CD4-positive, alpha-beta T cell treated with Interleukin-4 for 1 hour (primary cell): ENCODE results near the gene FZD7.

Experiments used
- DNase-seq, 2 donors: peaks; one replicate each; pipeline ENCODE4 v3.0.0-alpha.2; 2020 to 2022

The FZD7 gene

DNA sequence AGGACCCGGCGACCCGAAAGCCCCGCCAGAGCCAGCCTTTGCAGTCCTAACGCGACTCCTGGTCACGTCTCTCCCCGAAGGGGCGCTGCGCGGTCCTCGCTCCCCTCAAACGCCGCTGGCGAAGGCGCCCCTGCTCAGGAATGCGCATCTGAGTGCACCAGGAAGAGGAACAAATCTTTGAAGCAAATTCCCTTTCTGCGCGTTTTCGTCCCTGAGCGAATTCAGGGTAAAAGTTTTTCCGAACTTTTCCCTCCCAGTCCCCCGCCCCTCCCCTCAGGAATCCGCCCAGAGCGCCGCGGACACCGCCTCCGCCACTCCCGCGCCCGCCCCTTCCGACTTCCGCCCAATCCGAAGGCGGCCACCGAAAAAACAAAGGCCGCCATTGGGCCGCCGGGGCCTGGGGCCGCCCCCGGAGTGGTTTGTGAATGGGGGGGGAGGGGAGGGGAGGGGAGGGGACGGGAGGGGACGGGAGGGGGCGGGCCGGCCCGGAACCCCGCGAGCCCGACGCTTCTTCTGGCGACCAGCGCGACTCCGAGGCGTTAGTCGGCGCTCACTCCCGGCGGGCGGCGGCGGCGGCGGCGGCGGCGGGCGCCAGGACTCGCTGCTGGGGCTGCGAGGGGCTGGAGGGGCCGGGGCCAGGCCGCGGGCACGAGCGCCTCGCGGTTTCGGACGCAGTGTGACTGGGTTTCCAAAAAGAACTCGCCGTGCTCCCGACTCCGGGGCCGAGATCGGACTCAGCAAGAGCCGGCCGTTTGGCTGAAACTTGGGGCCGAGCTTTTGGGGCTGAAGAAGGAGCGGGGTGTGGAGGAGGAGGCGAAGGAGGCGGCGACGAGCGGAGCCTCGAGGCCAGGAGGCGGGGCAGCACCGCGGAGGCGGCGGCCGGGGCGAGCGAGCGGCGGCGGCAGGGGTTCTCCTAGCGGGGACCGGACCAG lies at the start of gene FZD7:
TSS of gene FZD7 (plus strand) at position 539 of the 932 bp plus-strand sequence. CDS start 793 bp downstream, outside the sequence.
- peak; percentile 85 to 88 for DNase-seq

DNA sequence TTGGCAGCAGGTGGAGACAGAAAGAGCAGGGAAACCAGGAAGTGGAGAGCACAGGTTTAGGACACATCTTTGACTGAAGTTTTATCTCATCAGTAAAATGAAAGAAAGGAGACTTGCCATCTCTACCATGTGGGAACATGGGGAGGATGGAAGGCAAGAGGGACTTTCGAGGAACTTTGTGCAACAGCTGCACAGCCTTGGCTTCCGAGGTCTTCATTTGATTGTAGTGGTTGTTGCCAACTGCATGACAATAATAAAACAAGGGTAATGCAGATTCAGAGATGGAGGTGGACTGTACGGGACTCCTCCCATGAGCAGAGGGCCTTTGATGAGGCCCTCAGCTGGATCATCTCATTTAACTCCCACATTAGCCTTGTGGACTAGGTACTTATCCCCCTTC lies 49.3 kb upstream of the FZD7 start:
- no peak for DNase-seq

DNA sequence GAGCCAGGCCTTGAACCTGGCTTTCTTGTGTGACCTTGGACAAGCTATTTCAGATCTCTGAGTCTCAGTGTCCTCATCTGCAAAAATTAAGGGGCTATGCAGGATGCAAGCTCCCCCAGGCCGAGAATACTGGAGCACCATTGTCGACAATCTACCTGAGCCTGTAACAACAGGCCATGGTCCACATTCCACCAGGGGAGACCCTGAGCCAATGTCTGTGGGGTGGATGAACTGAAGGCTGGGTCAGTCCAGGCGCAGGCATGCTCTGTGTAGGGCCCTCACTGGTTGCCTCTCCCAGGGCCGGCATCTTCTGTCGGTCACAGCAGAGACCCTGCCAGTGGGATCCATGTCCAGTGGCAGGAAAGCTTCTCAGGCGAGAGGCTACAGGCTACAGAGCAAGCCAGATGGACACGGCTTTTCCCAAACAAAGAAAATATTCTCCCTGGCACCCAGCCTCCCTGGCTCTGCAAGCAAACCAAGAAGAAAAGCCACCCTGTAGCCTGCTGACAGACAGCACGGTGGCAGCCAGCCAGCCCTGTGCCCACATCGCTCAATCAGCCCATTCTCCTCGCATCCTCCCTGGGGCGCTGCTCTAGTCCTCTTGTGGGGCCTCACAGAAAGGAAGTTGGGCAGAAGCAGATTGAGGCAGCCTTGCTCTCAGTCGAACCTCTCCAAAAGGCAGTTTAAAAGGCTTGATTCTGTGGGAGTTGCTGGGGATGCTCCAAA lies 48.7 kb upstream of the FZD7 start:
- no peak for DNase-seq

DNA sequence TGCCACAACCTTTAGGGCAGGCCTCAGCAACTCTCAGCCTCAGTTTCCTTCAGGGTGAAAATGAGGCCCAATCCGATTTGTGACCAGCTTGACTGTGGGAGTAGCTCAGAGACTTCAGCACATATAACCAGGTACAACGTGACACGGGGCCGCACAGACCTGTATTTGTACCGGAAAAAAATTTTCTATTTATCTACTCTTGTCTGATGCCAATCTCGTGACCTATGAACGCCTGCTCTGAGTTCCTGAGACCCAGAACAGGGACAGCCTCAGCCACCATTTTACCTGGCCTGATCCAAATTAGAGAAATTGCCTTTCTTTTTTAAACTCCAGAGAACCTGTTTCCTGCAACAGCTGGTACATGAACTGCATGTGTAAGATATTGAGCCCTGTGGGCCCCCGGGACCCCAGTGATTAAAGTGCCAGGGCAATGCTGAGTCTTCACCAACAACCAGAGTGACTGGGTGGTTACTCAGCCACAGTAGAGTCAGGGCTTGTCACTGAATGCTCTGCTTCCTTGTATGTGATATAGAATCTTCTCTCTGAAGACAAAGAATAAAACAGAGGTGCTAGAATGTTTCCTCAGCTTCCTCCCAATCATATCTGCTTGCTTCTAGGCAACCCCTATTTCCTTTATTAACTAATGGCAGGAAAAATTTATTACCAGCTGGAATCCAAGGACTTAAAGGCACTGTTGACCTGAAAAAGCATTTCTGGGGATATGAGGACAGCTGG lies 47.8 kb upstream of the FZD7 start:
- no peak for DNase-seq

DNA sequence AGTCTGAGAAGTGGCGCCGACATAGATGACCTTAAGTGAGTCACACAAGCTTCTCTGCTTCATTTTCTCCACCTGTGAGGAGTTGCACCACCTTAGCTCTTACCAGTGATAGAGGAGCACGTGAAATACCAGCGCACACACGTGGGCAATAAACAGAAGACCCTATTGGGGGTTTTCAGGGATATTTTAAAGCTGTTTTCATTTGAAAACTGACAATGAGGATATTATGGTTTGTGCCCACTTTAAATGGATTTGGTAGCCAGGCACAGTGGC lies 47.3 kb upstream of the FZD7 start:
- no peak for DNase-seq

DNA sequence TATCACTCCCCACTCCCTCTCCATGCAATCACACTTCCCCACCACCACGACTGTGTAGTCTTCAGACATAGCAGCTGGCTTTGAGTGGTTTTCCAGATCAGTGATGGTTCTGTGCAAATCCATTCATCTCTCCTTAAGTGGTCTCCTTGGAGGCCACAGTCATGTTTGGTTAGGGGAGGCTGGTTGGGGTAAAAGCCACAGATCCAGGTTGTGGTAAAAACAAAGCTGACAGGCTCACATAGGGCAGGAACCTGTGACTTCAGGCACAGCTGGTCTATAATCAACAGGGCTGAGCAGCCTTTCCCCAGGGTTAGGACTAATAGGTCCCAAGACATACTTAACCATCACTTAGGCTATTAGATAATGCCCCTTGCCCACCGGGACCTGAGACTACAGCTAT lies 46.2 kb upstream of the FZD7 start:
- DNase-seq, result no peak

DNA sequence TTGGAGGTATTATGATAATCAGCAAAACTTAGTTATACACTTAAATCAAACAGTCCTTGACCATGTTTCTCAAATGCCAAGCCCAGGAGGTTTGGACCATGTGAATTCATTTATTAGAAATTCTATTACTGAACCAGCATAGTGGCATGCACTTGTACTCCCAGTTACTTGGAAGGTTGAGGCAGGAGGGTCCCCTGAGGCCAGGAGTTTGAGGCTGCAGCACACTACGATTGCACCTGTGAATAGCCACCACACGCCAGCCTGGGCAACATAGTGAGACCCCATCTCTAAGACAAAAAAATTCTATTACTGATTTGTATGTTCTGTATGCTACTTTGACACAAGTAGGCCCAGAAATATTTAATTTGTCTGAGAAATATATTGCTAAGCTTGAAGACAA lies 43.6 kb upstream of the FZD7 start:
- no peak for DNase-seq

DNA sequence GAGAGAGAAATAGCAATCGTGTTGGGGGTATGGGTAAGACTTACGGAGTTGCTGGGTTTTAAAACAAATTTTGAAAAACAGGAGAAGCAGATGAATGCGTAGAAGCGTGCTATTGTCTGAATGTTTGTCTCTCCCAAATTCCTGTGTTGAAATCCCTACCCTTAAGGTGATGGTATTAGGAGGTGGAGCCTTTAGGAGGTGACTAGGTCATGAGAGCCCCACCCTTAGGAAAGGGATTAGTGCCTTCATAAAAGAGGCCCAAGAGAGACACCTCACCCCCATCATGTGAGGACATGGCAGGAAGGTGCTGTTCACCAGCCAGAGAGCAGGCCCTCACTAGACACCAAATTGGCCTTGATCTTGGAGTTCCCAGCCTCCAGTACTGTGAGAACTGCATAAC lies 40.7 kb upstream of the FZD7 start:
- DNase-seq, result no peak

DNA sequence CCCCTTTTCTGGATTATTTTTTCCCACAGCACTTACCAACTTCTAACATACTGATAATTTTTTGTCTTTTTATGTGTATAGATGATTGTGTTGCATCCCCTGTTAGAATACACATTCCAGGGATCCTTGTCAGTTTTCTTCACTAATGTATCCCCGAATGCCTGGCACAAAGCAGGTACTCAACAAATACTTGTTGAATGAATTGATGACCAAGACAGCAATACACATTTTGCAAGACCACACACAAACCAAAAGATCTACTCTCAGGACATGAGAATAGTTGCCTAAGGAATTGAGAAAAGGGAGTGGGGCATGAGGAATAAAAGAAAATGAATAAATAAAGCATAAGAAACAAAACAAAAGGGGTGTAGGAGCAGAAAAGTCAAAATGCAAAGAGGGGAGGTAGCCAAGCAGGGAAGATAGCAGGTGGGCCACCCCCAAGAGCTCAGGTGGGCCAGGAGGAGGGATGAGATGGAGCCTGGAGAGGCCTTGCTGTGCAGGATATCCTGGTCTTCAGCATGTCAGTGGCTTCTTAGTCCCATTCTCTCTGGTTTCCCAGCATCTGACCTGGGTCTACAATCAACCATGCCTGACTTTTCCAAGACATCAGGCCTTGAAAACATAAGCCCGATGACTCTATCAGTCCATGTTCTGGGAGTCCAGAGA lies 38.5 kb upstream of the FZD7 start:
- no peak for DNase-seq

DNA sequence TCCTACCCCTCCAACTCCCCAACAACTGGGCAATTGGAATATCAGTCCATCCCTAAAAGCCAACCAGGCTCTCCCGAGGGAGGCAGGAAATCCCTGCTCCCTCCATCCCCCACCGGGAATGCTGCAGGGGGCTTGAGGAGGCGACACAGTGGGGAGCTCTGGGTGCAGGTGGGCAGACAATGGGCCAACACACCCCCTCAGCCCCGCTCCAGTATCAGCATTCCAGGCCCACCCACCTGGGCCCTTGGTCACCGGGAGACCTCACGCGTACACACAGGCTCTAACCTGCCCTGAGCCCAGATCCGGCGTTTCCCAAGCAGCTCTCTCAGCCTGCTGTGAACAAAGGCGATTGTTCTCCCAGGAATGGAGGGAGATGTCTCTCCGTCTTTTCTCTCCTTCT lies 37.6 kb upstream of the FZD7 start:
- no peak for DNase-seq

DNA sequence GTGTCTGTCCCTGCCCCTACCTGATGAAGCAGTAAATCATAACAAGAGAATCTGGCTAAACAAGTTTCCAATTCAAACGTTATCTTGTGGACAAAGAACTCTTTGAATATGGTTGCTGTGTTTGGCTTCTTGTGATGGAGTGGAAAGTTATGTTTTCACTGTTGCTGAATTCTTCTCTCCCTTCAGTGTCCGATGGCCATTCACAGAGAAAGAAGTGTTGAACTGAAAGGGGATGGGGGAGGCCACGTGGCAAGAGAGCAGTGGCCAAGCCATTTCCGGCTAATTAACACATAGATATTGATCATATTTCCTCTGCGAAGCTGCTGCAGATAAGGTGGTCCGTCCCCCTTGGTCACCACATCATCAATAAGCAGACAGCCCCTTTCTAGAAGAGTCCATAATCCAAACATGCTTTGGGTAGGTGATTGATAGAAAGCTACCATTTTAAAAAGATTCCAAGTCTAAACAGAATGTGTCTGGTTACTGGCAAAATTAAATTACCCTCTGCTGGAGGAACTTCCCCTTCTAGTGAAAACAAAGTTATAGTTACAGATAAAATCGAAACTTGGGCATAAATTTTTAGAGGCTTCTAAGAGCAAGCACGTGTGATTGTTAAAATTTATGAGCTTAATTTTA lies 36.9 kb upstream of the FZD7 start:
- no peak for DNase-seq

DNA sequence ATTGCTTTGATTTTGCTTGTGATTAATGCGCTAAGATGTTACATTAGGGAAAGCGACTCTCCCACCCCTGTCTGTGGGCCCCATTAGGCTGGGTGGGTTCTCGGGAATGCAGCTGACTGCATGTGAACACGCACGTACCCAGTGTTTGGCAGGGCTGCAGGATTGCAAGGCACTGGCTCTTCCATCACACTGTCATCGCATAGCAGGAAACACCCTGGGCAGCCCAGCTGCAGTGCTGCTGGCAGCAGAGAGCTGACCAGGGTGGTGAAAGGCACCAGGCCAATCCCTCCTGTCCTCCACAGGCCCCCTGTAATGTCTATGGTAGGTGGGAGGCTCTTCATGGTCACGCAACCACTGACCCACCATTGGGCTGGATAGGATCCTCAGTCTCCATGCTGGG lies 34.4 kb upstream of the FZD7 start:
- DNase-seq, result no peak

DNA sequence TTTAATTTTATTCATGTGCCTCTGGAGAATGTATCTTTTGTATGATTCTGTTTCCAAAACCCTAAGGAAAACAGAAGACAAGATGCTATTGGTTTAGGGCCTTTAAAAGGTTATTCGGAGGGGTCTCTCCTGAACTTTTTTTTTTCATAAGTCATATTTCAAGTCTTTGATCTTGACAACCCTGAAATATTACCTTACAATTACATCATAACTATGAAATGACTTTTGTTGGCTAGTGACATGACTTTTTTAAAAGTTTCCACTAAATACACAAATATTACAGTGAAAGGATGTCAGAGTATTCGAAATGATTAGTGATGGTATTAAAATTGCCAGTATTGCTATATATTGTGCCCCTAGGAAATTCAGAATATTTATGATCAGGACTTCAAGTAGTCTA lies 31.8 kb upstream of the FZD7 start:
- DNase-seq, result no peak

DNA sequence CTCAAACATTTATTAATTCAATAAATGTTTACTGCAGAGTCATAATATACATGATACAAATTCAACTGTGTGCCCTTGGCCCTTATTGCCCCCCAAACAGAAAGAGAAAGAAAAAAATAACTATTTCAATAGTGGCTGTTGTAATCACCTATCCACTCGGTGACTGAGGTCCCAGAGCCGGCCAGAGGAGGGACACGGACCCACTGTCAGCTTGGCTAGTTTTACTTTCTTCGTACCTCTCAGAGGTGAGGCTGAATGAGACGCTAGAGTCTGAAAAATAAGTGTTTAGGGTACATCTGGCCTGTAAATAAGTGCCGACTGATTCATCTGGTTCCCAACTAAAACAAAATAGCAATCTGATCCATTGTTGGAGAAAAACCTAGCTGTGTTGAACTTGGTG lies 31.3 kb upstream of the FZD7 start:
- DNase-seq, result no peak

DNA sequence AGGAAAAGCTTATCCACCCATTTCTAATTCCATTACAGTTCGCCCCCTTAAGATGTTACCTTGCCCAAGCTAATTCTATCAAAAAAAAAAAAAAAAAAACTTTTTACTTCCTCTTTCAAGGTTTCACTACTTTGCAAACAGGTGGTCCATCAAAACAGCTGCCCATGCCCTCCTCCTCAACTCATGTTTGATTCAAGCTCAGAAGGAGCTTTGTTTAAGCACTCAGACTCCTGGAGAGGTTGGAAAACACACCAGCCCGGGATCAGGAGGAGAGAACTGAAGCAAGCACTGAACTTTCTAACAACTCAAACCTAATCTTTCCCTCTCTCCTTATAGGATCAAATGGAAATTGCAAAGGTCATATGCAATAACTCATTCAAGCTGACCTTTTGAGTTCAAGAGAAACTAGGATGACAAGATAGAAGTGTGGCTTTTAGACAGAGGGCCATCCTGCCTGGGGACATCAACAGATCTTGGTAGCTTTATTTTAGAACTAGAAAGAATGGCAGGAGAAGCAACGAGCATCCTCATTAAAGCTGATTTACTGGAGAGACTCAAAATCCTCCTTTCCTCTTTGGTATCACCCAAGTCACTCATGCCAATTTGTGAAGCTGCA lies 28.3 kb upstream of the FZD7 start:
- DNase-seq, result no peak

DNA sequence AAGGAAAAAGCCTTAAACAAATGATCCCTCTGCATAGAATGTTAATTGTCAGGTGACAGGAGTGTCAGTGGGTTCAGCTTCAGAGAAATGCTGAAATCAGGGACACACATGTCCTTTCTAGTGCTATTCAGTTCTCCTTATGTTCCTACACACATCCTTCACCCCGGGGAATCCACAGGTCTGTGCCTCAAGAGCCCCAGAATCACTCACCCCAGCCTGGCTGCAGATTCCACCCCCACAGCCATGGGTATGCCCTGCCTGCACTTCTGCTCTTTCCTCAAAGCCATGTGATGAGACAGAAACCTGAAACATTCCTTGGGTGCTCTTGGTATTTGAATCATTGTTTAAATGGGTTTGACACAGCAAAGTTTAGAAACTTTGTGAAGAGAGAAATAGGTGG lies 27.4 kb upstream of the FZD7 start:
- no peak for DNase-seq

DNA sequence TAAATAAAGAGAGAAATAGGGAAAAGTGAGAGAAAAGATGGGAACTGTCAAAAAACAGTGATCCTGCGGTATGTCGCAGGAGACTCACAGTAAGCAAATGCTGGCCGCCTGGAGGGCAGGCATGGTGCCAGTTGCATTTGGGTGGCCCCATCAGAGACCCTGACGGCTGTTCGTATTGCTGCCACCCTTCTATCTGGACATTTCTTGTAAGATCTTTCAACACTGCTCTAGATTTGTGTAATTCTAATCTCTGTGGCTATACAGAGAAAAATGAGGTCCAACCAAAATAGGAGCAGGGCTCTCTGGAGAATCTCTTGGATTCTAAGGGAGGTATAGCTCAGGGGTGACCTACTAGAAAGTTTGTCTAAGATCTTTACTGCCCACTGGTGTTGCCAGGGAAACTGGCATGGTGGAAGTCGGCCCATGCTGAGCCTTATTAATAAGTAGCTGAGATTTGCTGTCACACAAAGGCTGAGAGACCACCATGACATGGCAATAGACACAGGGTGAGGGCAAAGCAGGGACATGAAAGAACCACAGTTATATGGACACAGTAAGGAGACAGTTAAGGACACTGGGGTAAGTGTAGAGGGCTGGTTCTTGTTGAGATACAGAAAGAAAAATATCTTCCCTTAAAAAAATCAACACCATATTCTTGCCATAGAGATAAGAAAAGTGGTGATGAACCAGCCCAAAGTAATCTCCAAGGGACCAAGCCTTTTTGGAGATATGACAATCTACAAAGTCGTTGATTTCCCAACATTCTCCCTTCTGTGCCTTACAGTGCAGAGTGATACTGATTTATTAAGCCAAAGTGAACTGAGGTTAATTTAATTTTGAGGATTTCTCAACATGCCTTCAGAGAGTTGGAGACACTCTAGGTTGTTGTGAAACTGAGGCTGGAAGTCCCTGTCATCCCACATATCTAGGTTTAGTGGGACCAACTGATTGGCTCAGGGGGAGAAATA lies 26.4 kb upstream of the FZD7 start:
- no peak for DNase-seq

DNA sequence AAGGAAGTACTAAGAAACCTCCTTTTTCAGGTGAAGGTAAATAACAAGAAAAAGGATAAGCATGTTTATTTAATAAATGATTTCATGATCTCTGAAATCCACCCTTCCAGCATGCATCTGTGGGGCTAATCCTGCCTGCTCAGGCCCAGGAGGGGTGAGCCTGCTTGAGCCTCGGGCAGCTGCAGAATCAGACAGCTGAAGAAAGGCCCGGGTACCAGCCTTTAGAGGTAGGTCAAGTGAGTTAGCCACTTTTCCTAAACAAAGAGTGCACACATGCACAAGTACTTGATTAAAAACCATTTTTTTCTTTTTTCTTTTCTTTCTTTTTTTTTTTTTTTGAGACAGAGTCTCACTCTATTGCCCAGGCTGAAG lies 25.7 kb upstream of the FZD7 start:
- DNase-seq, result no peak

DNA sequence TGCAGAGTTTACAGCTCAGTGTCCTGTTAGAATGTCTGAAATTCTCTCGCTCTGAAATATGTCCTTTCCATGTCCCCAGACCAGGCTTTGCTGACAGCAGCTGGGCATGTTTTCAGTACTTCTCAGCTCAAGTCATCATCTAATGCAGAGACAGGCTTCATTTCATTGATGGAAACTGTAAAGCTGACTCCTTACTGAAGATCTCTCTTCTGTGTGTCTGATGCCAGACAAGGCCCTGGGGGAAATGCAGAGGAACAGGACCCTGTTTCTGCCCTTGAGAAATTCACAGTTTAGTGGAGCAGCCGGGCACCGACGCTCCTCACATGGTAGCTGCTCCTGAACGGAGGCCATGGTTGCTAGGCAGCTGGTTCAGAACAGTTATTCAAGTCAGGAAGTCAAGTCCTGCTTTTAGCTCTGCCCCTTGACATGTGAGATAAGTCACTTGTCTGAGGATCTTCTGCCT lies 24.6 kb upstream of the FZD7 start:
- DNase-seq, result no peak

DNA sequence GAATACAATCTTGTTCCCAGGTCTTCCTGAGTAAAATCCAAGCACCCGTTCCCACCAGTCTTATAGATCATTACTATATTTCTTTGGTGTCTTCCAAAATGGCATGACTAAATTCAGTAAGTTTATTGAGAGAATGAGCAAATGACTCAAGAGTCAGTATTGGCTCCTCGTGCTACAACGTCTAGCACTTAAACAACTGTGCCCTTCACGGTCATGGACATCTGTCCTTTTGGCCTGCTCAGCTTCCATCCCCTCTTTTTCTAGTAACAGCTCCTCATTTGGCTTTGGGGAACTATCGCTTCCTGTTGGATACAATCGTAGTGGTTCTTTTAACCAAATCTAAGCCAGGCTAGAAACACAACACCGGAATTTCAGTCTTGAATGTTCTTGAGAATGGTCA lies 24.1 kb upstream of the FZD7 start:
- DNase-seq, result no peak

DNA sequence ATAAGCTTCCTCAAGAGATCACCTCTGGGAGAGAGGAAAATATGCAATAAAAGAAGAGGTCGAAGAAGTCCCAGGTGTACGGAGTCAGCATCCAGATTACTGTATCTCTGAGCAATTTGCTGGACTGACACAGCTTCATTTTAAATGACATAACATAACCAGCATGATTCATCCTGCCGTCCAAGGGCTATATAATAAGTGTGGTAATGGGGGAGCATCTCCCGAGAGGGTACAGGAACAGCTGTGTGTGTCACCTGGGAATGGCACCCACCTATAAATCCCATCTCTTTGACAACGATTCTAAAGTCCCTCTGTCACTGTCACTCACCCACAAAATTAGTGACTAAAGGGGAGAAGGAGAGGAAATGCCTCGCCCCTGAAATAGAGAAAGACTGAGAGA lies 19.3 kb upstream of the FZD7 start:
- no peak for DNase-seq
